GM19193 (cell line): ENCODE measurements around the gene KRTAP12-2.
"Not testable (repeated sequence)": the region's sequence is repeated elsewhere in the genome, so short reads cannot be mapped to it uniquely, and the experiment has no call there.

ENCODE experiments used
- POLR2A ChIP-seq: IDR thresholded peaks from 4 replicates; pipeline ENCODE4 v1.6.1; 2011; ENCODE audit not compliant: insufficient read depth, insufficient read length; ENCODE audit errors: extremely low read depth

KRTAP12-2 gene

DNA sequence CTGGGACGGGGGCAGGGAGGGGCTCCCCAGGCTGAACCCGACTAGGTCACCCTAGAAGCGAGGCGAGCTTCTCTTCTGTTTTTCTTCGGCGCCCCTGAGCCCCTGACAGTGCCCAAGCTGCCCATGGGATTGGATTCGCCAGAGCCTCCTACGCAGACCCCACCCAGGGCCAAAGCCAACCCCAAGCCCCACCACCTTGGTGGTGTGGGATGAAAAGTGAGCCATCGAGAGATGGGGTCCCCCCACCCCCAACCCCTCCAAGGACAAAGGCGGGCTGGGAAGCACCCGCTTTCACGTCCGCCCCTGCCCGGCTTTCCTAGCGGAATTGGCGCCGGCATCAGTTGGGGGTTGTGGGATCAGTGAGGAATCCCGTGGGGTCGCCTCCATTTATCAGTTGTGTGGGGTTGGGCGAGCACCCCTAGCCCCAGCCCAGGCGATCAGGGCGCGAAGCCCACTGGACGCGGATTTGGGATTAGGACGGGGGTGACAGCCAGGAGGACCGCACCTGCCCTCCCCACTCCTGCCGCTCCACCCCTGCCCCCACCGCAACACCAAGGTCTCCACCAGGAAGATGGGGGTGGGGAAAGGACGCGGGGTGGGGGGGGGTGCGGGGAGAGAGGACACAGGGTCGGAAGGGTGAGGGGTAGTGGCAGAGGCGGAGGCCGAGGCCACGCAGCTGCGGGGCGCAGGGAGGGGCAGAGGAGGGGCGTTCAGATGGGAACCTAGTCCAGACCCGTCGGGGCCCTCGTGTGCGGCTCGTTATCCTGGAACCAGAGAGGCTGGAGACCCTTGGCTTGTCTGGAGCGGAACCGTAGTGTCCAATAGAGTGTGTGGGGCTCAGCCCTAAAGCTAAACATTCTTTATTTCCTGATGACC is 40.2 kb upstream of the KRTAP12-2 start:
- no peak for TF ChIP-seq POLR2A

DNA sequence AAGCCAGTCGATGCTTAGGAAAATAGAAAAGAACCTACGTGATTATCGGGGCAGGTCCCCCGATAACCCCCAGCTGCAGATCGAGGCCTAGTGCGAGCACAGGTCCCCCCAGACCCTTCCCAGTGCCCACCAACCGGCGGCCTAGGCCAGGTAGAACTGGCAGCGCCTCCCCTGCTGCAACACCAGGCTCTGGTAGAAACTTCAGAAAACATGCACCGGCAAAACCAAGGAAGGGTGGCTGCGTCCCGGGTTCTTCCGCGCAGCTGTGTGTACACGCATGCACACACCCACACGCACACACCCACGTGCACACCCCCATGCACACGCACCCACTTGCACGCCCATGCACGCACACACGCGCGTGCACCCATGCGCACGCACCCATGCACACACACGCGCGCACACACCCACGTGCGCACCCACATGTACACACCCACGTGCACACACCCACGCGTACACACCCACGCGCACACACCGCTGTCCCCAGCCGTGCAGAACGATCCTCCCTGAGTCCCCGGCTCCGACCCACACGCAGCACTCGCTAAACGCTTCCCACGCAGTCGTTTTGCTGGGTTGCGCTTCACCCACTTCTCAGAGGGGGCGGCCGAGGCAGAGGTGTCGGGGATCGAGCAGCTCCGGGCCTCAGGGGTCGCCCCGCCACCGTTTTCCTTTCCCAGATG is 39.4 kb upstream of the KRTAP12-2 start:
- no peak for TF ChIP-seq POLR2A

DNA sequence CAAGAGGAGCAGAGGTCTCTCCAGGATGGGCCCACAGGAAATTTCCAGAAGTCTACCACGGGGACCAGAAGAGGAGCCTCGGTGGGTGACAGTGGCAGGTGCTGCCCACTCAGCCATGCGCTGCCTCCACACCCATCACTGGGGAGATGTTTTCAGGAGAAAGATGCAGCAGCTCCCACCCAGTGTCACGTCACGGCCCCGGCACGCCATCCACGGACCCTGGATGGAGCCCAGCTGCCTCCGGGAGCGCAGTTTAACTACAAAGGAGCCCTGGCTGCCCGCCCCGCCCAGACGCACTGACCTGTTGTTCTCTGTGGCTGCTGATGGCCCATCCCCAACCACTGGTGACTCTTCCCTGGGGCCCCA is 37.9 kb upstream of the KRTAP12-2 start:
- no peak for TF ChIP-seq POLR2A

DNA sequence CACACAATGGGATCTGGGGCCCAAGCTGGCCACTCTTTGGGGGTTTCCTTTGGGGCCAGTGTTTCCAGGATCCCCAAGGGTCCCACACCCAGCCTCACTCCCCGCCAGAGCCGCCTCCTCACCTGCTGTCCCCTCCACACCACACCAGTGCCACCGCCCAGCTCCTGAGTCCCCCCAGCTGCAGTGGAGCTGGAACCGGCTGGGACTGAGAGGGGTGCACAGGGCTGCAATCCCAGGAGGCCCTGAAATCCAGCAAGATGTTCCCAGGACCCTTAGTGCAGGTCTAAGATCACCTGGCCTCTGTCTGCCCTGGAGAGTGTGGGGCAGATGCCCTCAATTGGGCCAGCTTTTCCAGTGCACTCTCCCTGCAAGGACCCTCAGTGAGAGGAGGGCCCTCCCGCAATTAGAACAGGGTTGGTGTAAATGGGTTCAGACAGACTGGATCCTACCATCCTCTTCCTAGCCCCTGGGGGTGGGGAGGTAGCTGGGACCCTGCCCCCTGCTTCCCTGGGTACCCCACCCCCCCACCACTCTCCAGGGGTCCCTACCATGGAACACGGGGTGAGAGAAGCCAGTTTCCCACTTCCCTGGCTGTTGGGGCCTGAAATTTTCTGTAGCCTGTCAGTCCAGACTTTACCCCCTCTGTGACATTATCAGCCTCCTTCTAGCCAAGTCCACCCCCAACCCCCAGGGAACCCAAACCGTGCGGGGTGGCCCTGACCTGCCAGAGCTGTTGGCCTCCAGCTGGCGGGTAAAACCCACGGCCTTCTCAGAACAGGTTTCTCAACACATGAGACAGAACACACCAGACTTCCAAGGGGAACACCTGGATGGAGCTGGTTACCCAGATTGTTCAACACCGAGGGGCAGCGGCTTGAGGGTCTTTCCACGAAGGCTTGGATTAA is 37.3 kb upstream of the KRTAP12-2 start:
- no peak for TF ChIP-seq POLR2A

DNA sequence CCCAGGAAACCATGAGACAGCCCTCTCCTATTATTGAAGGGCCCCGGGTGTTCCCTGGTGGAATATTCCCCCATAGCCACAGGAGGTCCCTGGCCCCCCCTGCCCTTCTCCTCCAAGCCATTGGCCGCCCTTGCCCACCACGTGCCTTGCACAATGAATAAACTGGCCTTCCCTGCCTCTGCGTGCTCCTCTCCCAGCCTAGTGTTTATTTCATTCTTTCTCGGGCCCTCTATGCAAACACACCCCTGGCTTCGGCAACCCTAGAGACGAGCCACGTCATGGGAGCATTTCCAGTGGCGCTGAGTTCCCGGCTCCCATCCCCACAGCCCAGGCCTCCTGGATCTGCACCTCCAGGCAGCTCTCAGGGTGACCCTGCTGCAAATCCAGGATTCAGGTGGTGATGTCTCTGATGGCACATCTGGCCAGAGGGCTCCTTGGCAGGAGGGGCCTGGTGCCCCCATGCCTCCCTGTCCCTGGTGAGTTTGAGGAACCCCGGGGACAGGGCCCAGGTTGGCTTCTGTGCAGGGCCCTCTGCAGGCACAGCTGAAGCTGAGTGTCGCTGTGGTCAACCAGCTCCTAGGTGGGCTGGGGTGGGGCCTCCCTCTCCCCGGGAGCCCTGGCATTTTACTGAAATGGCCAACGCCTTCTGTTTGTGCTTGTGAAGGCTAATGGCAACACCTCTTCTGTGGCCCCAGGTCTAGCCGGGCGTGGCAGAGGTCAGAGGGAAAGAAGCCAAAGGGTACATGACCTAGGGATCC is 36.4 kb upstream of the KRTAP12-2 start:
- TF ChIP-seq POLR2A = no peak

DNA sequence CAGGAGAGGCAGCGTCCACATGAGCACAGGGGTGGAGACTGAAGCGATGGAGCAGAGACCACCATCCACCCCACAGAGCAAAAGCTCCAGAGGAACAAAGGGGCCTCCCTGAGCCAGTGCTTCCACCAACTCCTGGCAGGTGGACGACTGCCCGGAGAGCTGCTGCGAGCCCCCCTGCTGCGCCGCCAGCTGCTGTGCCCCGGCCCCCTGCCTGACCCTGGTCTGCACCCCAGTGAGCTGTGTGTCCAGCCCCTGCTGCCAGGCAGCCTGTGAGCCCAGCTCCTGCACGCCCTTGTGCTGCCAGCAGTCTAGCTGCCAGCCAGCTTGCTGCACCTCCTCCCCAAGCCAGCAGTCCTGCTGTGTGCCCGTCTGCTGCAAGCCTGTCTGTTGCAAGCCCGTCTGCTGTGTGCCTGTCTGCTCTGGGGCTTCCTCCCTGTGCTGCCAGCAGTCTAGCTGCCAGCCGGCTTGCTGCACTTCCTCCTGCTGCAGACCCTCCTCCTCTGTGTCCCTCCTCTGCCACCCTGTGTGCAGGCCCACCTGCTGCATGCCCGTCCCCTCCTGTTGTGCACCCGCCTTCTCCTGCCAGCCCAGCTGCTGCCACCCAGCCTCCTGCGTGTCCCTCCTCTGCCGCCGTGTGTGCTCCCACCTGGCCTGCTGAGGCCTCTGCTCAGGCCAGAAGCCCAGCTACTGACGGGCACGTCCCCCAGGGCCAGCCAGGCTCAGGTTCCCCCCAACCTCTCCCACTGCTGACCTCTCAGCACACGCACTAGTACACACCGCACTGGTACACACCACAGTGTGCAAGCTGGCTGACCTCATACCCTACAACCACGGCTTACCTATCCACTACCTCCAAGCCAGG is 35.6 kb upstream of the KRTAP12-2 start:
- TF ChIP-seq POLR2A = no peak

DNA sequence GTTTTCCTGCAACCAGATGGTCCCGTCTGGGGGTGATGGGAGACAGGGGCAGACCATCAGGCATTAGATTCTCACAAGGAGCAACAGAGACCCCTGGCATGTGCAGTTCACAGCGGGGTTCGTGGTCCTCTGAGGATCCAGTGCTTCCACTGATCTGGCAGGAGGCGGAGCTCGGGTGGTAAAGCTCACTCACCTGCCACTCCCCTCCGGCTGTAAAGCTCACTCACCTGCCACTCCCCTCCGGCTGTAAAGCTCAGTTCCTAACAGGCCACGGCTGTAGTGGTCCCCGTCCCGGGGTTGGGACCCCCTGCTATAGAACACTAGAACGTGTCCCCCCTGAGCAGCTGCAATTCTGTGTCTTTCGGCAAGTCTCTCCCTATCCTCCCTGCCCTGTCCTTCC is 34.8 kb upstream of the KRTAP12-2 start:
- TF ChIP-seq POLR2A = no peak

DNA sequence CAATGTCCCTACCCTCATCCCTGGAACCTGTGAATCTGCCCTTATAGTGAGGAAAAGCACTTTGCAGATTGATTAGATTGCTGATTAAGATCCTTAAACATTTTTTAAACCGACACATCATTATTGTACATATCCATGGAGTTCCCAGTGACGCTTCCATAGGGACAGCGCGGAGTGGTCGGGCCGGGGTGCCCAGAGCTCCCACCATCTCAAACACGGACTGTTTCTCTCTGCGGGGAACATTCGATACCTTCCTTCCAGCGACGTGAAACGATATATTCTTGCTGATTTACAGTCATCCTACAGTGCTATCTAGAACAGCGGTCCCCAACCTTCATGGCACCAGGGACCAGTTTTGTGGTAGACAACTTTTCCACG is 34.3 kb upstream of the KRTAP12-2 start:
- TF ChIP-seq POLR2A = no peak

DNA sequence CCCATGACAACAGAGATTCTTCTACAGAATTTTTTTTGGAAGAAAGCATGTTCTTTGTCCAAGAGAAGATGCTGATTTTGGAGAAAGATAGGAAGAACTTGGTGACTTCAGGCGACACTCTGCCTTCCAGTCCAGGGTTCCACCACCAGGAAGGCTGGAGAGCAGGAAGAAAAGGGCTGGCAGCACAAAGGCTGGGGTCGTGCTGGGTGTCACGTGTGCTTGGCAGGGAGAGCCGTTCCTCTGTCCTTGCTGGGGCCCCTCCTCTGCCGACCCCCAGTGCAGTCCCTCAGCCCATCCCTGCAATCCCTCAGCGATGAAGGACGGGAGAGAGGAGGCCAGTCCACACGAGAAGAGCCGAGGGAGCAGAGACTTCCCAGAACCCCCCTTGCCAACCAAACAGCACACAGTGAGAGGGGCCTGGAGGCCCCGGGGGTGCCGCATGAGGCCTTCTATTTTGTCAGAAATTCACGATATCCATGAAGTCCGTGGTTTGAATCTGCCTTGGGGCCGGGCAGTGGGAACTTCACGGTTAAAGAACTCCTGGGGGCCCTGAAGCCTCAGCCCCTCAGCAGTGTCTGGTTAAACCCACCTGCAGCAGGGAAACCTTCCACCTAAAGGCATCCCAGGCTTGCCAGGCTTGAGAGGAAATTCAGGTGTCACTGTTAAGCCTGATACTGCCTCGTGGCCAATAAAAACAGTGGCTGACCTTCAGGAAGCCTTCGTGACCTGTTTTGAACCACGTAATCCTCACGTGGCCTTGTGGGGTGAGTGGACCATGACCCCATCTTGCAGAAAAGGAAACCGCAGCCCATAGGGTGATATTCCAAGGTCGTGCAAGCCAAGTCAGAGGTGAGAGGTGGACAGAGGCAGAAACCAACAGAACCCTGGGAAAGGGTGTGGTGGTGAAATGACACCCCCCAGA is 33.6 kb upstream of the KRTAP12-2 start:
- TF ChIP-seq POLR2A = no peak

DNA sequence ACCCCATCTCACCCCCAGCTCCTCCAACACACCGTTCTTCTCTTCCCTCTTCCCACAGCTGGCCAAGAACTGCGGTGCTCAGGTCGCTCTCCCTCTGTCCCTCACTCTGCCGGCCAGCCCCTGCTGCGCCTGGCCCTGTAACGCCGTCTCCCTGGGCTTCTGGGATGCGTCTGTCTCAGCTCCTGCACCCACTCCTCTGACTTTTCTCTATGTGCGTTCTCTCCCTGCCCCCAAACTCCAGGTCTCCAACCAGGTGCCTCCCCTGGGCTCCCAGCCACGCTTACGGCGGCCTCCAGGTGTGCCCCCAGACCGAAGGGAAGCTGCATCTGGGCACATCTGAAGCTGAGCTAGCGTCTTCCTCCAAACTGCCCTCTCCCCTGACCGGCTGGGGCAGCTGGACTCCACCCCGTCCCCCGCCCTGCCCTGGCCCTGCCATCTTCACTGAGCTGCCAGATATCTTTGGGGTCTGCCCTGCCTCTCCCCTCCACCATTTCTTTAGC is 32.8 kb upstream of the KRTAP12-2 start:
- no peak for TF ChIP-seq POLR2A

DNA sequence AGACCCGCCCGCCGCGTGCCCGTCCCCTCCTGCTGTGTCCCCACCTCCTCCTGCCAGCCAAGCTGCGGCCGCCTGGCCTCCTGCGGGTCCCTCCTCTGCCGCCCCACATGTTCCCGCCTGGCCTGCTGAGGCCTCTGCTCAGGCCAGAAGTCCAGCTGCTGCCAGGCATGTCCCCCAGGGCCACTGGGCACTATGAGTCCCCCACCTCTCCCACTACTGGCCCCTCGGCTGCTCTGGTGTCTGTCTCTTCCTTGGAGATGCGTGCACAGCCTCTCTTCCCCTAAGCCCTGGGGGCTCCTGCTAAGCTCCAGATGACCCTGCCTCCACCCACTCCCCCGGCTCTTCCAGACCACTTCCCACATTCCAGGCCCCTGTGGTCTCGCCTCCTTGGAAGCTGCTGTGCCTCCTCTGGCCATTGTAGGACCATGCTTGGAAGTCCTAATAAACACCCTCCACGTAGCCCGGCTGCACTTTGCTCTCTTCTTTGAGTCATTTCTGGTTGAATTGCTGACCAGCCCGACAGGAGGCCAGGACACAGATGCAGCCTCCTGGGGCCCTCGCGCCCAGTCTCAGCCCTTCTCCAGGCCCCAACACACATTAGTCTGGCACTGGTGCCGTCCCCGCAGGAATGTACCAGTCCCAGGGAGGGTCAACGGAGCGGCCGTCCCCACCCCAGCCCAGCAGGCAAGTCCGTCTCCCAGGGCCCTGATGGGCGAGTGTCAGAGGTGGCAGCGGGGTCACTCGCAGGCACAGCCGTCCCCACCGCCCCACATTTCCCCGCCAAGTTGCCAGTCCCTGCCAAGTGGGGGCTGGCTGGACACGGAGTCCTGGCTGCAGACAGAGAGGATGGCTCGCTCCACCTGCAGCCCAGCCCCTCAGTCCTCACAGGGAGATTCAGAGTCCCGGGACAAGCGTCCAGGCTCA is 31.3 kb upstream of the KRTAP12-2 start:
- no peak for TF ChIP-seq POLR2A

DNA sequence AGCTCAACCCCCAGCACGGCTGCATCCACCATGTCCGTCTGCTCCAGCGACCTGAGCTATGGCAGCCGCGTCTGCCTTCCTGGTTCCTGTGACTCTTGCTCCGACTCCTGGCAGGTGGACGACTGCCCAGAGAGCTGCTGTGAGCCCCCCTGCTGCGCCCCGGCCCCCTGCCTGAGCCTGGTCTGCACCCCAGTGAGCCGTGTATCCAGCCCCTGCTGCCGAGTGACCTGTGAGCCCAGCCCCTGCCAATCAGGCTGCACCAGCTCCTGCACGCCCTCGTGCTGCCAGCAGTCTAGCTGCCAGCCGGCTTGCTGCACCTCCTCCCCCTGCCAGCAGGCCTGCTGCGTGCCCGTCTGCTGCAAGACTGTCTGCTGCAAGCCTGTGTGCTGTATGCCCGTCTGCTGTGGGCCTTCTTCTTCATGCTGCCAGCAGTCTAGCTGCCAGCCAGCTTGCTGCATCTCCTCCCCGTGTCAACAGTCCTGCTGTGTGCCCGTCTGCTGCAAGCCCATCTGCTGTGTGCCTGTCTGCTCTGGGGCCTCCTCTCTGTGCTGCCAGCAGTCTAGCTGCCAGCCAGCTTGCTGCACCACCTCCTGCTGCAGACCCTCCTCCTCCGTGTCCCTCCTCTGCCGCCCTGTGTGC is 30.6 kb upstream of the KRTAP12-2 start, which contains the start of gene KRTAP10-12:
Gene KRTAP10-12 (plus strand): TSS at position 1 of the 639 bp plus-strand sequence. CDS start 30 bp downstream, at position 31.
- TF ChIP-seq POLR2A = not testable (repeated sequence)
